A549 (cell line): ENCODE data around the gene PSMD2. TPM values are rescaled to one million over a fixed set of nuclear protein-coding genes. Genes with fewer than 3 reads are reported as not detected.

ENCODE experiments used
- ATAC-seq, 2 experiments: fragments of 200-7000 bp in 1 of 2; fragments of >200 bp in 1 of 2; cut with Nextera tagmentation in 1 of 2; cut with Tn5 transposase in 1 of 2; 3 replicates each; pipeline versions ENCODE4 v1.8.0 to v1.9.1; 2018 to 2020; ENCODE audit warnings: mild to moderate bottlenecking in 1 of 2, moderate library complexity in 1 of 2
- CTCF ChIA-PET: fragments of 300-600 bp; sonication (Branson Sonifier 250); formaldehyde crosslinking; extraction: SDS; loops from one replicate; lab custom pipeline; 2021; ENCODE audit warnings: antibody characterized with exemption, inconsistent platforms; lab: Yijun Ruan, JAX
- POLR2A ChIA-PET: fragments of 350-600 bp; formaldehyde crosslinking; extraction: SDS; loops from one replicate; lab custom pipeline; 2021; ENCODE audit warnings: antibody characterized with exemption, inconsistent platforms; lab: Yijun Ruan, JAX
- DNase-seq, 2 experiments: peaks; one replicate each; pipeline versions ENCODE4 v3.0.0 to v3.0.0-alpha.2; 2011 to 2016; ENCODE audit warnings: low read depth in 1 of 2, low spot score in 1 of 2
- FAIRE-seq: peaks from 2 replicates; lab custom pipeline; 2011; peaks lifted over from hg19 to GRCh38; lab: Jason Lieb, UNC
- H3K27ac ChIP-seq, 2 experiments: fragments of >200 bp; sonication (Bioruptor Twin); formaldehyde crosslinking; 3 replicates each; pipeline ENCODE4 v1.5.1; 2016 to 2017
- H3K4me1 ChIP-seq: fragments of >200 bp; sonication (Bioruptor Twin); formaldehyde crosslinking; 3 replicates; pipeline ENCODE4 v1.6.1; 2016
- H3K4me2 ChIP-seq: fragments of >200 bp; sonication (Bioruptor Twin); formaldehyde crosslinking; 3 replicates; pipeline ENCODE4 v1.6.1; 2016
- H3K4me3 ChIP-seq: fragments of >200 bp; sonication (Bioruptor Twin); formaldehyde crosslinking; 3 replicates; pipeline ENCODE4 v1.5.1; 2016
- H3K9me3 ChIP-seq: fragments of >200 bp; sonication (Bioruptor Twin); formaldehyde crosslinking; 3 replicates; pipeline ENCODE4 v1.6.1; 2016
- BHLHE40 ChIP-seq: IDR thresholded peaks from 2 replicates; pipeline ENCODE4 v1.6.1; 2012; ENCODE audit warnings: low read depth, low read length, inconsistent platforms
- CTCF ChIP-seq: fragments of >200 bp; sonication (Bioruptor Twin); formaldehyde crosslinking; IDR thresholded peaks from 3 replicates; pipeline ENCODE4 v1.5.1; 2016
- EHF ChIP-seq: fragments of 250-450 bp; sonication (Bioruptor Pico); IDR thresholded peaks from 2 replicates; pipeline ENCODE4 v1.5.0; 2020; ENCODE audit warnings: mild to moderate bottlenecking
- EP300 ChIP-seq, 2 experiments: fragments of >200 bp; sonication (Bioruptor Twin); formaldehyde crosslinking; IDR thresholded peaks; 2 replicates in 1 of 2; 3 replicates in 1 of 2; pipeline ENCODE4 v1.6.1; 2016 to 2017
- ESRRA ChIP-seq: fragments of 150-350 bp; IDR thresholded peaks from 2 replicates; pipeline ENCODE4 v1.6.1; 2014; ENCODE audit warnings: mild to moderate bottlenecking, low read length, borderline replicate concordance
- HEYL ChIP-seq: fragments of 250-450 bp; sonication (Bioruptor Pico); IDR thresholded peaks from 2 replicates; pipeline ENCODE4 v1.8.0; 2021; ENCODE audit warnings: mild to moderate bottlenecking, moderate library complexity
- HOXB13 ChIP-seq: fragments of 250-450 bp; sonication (Bioruptor Pico); IDR thresholded peaks from 2 replicates; pipeline ENCODE4 v1.5.0; 2020; ENCODE audit warnings: low read depth, mild to moderate bottlenecking, moderate library complexity
- HOXB5 ChIP-seq: fragments of 250-450 bp; sonication (Bioruptor Pico); IDR thresholded peaks from 2 replicates; pipeline ENCODE4 v1.5.0; 2020; ENCODE audit warnings: mild to moderate bottlenecking, moderate library complexity
- JUNB ChIP-seq: fragments of >200 bp; sonication (Bioruptor Twin); formaldehyde crosslinking; IDR thresholded peaks from 2 replicates; pipeline ENCODE4 v1.6.1; 2016
- KDM1A ChIP-seq: fragments of 200-600 bp; sonication (generic); IDR thresholded peaks from 2 replicates; pipeline ENCODE4 v1.6.1; 2016; ENCODE audit warnings: low read depth, mild to moderate bottlenecking
- MAFK ChIP-seq: fragments of 450-650 bp; IDR thresholded peaks from 2 replicates; pipeline ENCODE4 v1.6.1; 2014; ENCODE audit not compliant: partially characterized antibody
- MYC ChIP-seq: IDR thresholded peaks from 2 replicates; pipeline ENCODE4 v1.6.1; 2012; ENCODE audit warnings: mild to moderate bottlenecking, inconsistent platforms, low read length, improper control_type of control experiment, borderline replicate concordance
- POLR2A ChIP-seq: IDR thresholded peaks from 2 replicates; pipeline ENCODE4 v1.6.1; 2012; ENCODE audit warnings: mild to moderate bottlenecking, low read length
- RAD21 ChIP-seq, 2 experiments: fragments of >200 bp in 1 of 2; sonication (Bioruptor Twin) in 1 of 2; formaldehyde crosslinking in 1 of 2; IDR thresholded peaks in 1 of 2; conservative IDR thresholded peaks in 1 of 2; 2 replicates in 1 of 2; 3 replicates in 1 of 2; pipeline ENCODE4 v1.6.1; 2012 to 2018; ENCODE audit warnings: inconsistent platforms in 1 of 2
- REST ChIP-seq: fragments of 200-600 bp; sonication (generic); IDR thresholded peaks from 2 replicates; pipeline ENCODE4 v1.6.1; 2016; ENCODE audit warnings: antibody characterized with exemption, mild to moderate bottlenecking, moderate library complexity
- SMC3 ChIP-seq: fragments of >200 bp; sonication (Bioruptor Twin); formaldehyde crosslinking; IDR thresholded peaks from 3 replicates; pipeline ENCODE4 v1.6.1; 2018; ENCODE audit warnings: inconsistent platforms
- TP53 ChIP-seq: fragments of 250-450 bp; sonication (Bioruptor Pico); IDR thresholded peaks from 2 replicates; pipeline ENCODE4 v1.5.0; 2021; ENCODE audit warnings: mild to moderate bottlenecking, moderate library complexity
- ZSCAN20 ChIP-seq: fragments of 250-450 bp; sonication (Bioruptor Pico); IDR thresholded peaks from 2 replicates; pipeline ENCODE4 v1.8.0; 2022; ENCODE audit warnings: mild to moderate bottlenecking, moderate library complexity
- WGBS: methylation state at CpG from one replicate; pipeline ENCODE4 v1.1.6; 2017; ENCODE audit errors: missing lambda C conversion rate; 5-methylcytosine and 5-hydroxymethylcytosine counted together
- polyA plus RNA-seq, 4 experiments: library from polyadenylated mRNA; depleted of rRNA in 3 of 4; stranded (reverse); fragments of >200 nt; fragmentation: RNase III in 1 of 4; extraction: RNeasy Plus Mini Kit Qiagen cat#74134 plus additional on column Dnase treatment in 1 of 4; gene quantifications; 2 replicates in 3 of 4; 3 replicates in 1 of 4; pipeline ENCODE4 v1.2.3, GENCODE V29; 2011 to 2017
- TF ChIP-seq, protein P1 (sequence below): fragments of 450-650 bp; IDR thresholded peaks from 2 replicates; pipeline ENCODE4 v1.6.1; 2014; ENCODE audit warnings: antibody characterized with exemption
- TF ChIP-seq, protein P2 (sequence below): IDR thresholded peaks from 2 replicates; pipeline ENCODE4 v1.6.1; 2012

Gene PSMD2
- polyA plus RNA-seq, 2 of the 4 experiments (the other 2 are of a cell fraction) = 267 to 541 TPM

DNA sequence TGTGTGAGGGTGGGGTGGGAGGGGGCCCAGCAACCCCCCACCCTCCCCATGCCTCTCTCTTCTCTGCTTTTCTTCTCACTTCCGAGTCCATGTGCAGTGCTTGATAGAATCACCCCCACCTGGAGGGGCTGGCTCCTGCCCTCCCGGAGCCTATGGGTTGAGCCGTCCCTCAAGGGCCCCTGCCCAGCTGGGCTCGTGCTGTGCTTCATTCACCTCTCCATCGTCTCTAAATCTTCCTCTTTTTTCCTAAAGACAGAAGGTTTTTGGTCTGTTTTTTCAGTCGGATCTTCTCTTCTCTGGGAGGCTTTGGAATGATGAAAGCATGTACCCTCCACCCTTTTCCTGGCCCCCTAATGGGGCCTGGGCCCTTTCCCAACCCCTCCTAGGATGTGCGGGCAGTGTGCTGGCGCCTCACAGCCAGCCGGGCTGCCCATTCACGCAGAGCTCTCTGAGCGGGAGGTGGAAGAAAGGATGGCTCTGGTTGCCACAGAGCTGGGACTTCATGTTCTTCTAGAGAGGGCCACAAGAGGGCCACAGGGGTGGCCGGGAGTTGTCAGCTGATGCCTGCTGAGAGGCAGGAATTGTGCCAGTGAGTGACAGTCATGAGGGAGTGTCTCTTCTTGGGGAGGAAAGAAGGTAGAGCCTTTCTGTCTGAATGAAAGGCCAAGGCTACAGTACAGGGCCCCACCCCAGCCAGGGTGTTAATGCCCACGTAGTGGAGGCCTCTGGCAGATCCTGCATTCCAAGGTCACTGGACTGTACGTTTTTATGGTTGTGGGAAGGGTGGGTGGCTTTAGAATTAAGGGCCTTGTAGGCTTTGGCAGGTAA lies 46.5 kb downstream of the PSMD2 start:
- Histone ChIP-seq H3K4me3 (no peak overlapping the region), H3K4me1 (peaks cover 8% of the 10 kb centered on the region; the same call in 2 of the 3 replicates), H3K4me2 (no peak overlapping the region), H3K27ac (no peak overlapping the region), H3K9me3 (no peaks in the 10 kb centered on the region)
- CTCF ChIA-PET = interaction anchor here (0.6 to 2.8 kb wide), 5 partner anchors 8 to 435 kb away, joined by 3 to 23 read pairs (median 4); no protein-coding TSS in a partner anchor
- POLR2A ChIA-PET = interaction anchor here (1.0 kb wide), 1 partner anchor 16 kb away, joined by 3 read pairs; the partner anchor contains the start of genes CLCN2 and POLR2H
- TF ChIP-seq CTCF = peak; percentile 30; the same call in 2 of the 3 replicates
- TF ChIP-seq, protein P1, sequence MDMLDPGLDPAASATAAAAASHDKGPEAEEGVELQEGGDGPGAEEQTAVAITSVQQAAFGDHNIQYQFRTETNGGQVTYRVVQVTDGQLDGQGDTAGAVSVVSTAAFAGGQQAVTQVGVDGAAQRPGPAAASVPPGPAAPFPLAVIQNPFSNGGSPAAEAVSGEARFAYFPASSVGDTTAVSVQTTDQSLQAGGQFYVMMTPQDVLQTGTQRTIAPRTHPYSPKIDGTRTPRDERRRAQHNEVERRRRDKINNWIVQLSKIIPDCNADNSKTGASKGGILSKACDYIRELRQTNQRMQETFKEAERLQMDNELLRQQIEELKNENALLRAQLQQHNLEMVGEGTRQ = peak; percentile 30; the same call in 1 of the 2 replicates
- TF ChIP-seq BHLHE40 = no peak
- peak; percentile 30; the same call in 1 of the 3 replicates for TF ChIP-seq SMC3
- TF ChIP-seq RAD21 (conservative IDR thresholded peaks at IDR 0.05 in 1 of 2, IDR thresholded peaks at IDR 0.05 in 1 of 2) = peak in 1 of 2 experiments; percentile 16; a peak in 1 of 5 replicates
- peak; percentile 80 to 91 for ATAC-seq
- peak; percentile 68 to 72 for DNase-seq
- no peak for FAIRE-seq
- WGBS = 58% methylated on average over 11 of the region's 14 CpGs

GRCh38 chr3:184346480-184347190 lies 47.6 kb downstream of the PSMD2 start:
- H3K4me1 ChIP-seq = peaks cover 8% of the 10 kb centered on the region; the same call in 2 of the 3 replicates
- no peak overlapping the region for H3K4me2 ChIP-seq
- ChIA-PET CTCF (no interaction called here), POLR2A (no interaction called here)
- no peak overlapping the region for H3K4me3 ChIP-seq
- H3K27ac ChIP-seq = no peak overlapping the region
- TF ChIP-seq SMC3 = no peak
- no peak for TF ChIP-seq POLR2A
- no peak for TF ChIP-seq EHF (CRISPR knock-in tag)
- no peak for TF ChIP-seq REST
- TF ChIP-seq RAD21 (conservative IDR thresholded peaks at IDR 0.05 in 1 of 2, IDR thresholded peaks at IDR 0.05 in 1 of 2) = no peak
- no peak for TF ChIP-seq HOXB13 (CRISPR knock-in tag)
- TF ChIP-seq TP53 = no peak
- TF ChIP-seq MYC = no peak
- TF ChIP-seq, protein P1 = no peak
- TF ChIP-seq KDM1A = no peak
- no peak for TF ChIP-seq MAFK
- no peak for TF ChIP-seq EP300 (IDR thresholded peaks at IDR 0.05)
- TF ChIP-seq CTCF = no peak
- no peak for TF ChIP-seq ESRRA
- TF ChIP-seq HOXB5 (CRISPR knock-in tag) = no peak
- no peak for TF ChIP-seq HEYL (CRISPR knock-in tag)
- no peak for TF ChIP-seq JUNB
- no peak for TF ChIP-seq ZSCAN20
- TF ChIP-seq, protein P2, sequence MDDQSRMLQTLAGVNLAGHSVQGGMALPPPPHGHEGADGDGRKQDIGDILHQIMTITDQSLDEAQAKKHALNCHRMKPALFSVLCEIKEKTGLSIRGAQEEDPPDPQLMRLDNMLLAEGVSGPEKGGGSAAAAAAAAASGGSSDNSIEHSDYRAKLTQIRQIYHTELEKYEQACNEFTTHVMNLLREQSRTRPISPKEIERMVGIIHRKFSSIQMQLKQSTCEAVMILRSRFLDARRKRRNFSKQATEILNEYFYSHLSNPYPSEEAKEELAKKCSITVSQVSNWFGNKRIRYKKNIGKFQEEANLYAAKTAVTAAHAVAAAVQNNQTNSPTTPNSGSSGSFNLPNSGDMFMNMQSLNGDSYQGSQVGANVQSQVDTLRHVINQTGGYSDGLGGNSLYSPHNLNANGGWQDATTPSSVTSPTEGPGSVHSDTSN = no peak
- TF ChIP-seq BHLHE40 = no peak
- WGBS = 92% methylated on average over 12 of the region's 20 CpGs
- FAIRE-seq (no peak), ATAC-seq (no peak), DNase-seq (no peak)
- H3K9me3 ChIP-seq = no peaks in the 10 kb centered on the region
